Umbilical cord (tissue), 2 donors: ENCODE measurements around the gene RNU5B-1. TPM values are rescaled to one million over a fixed set of nuclear protein-coding genes. Genes with fewer than 3 reads are reported as not detected.

Experiments
- DNase-seq: peaks from one replicate; pipeline ENCODE4 v3.0.0-alpha.2; 2015; ENCODE audit warnings: low spot score
- total RNA-seq: library from RNA; depleted of rRNA; stranded (reverse); fragments of >200 nt; gene quantifications from one replicate; pipeline ENCODE4 v1.2.3, GENCODE V29; 2014; ENCODE audit warnings: low replicate concordance; ENCODE audit not compliant: insufficient read depth

The RNU5B-1 gene
- not detected for total RNA-seq

- DNase-seq, result peak; percentile 98
Measured at GRCh38 chr15:65304381-65305149, at the start of gene RNU5B-1. Gene RNU5B-1 (plus strand): TSS chr15:65304677.

GRCh38 chr15:65254758-65255157 is 49.7 kb upstream of the RNU5B-1 start:
- DNase-seq, result no peak

- no peak for DNase-seq
Measured at GRCh38 chr15:65255486-65256140, 48.9 kb upstream of the RNU5B-1 start.

- peak; percentile 89 for DNase-seq
Measured at GRCh38 chr15:65258375-65259262, 45.9 kb upstream of the RNU5B-1 start.

GRCh38 chr15:65259367-65259797 is 45.1 kb upstream of the RNU5B-1 start:
- peak; percentile 86 for DNase-seq

- DNase-seq, result no peak
Measured at GRCh38 chr15:65260968-65261367, 43.5 kb upstream of the RNU5B-1 start.

GRCh38 chr15:65263313-65263712 is 41.2 kb upstream of the RNU5B-1 start:
- DNase-seq, result no peak

GRCh38 chr15:65264863-65265430 is 39.5 kb upstream of the RNU5B-1 start:
- peak; percentile 88 for DNase-seq

- no peak for DNase-seq
Measured at GRCh38 chr15:65266469-65266868, 38.0 kb upstream of the RNU5B-1 start.

- DNase-seq, result no peak
Measured at GRCh38 chr15:65268411-65268810, 36.1 kb upstream of the RNU5B-1 start.

GRCh38 chr15:65270811-65271545 is 33.5 kb upstream of the RNU5B-1 start:
- DNase-seq, result peak; percentile 86

GRCh38 chr15:65275104-65275727 is 29.3 kb upstream of the RNU5B-1 start:
- no peak for DNase-seq

GRCh38 chr15:65275728-65276126 is 28.8 kb upstream of the RNU5B-1 start:
- DNase-seq, result peak; percentile 30

- DNase-seq, result no peak
Measured at GRCh38 chr15:65277015-65277414, 27.5 kb upstream of the RNU5B-1 start.

GRCh38 chr15:65278480-65278879 is 26.0 kb upstream of the RNU5B-1 start:
- DNase-seq, result no peak

GRCh38 chr15:65285291-65286068 is 19.0 kb upstream of the RNU5B-1 start:
- DNase-seq, result peak; percentile 39

GRCh38 chr15:65286069-65286703 is 18.3 kb upstream of the RNU5B-1 start:
- no peak for DNase-seq

GRCh38 chr15:65286704-65287519 is 17.6 kb upstream of the RNU5B-1 start, which contains the start of gene PARP16:
Gene PARP16 (minus strand): TSS chr15:65286883. CDS start chr15:65286426, 457 bp downstream.
- DNase-seq, result peak; percentile 93
